H9 (cell line): ENCODE data around the gene IRF2. TPM values are rescaled to one million over a fixed set of nuclear protein-coding genes. Genes with fewer than 3 reads are reported as not detected.

Source experiments
- DNase-seq: peaks from one replicate; pipeline ENCODE4 v3.0.0-alpha.2; 2017
- H2AFZ ChIP-seq: one replicate; pipeline ENCODE4 v1.6.1; 2013; ENCODE audit warnings: mild to moderate bottlenecking, low read length, control low read depth, moderate library complexity
- H2AK5ac ChIP-seq: 2 replicates; pipeline ENCODE4 v1.6.1; 2013; ENCODE audit warnings: low read length, control low read depth, mixed read lengths; ENCODE audit not compliant: insufficient read length
- H2BK120ac ChIP-seq: one replicate; pipeline ENCODE4 v1.6.1; 2013; ENCODE audit warnings: low read depth, mild to moderate bottlenecking, low read length, control low read depth, inconsistent platforms; ENCODE audit not compliant: poor library complexity, severe bottlenecking
- H2BK12ac ChIP-seq: 2 replicates; pipeline ENCODE4 v1.6.1; 2013; ENCODE audit warnings: low read length, control low read depth, mixed read lengths, low read depth; ENCODE audit not compliant: insufficient read length
- H2BK15ac ChIP-seq: 2 replicates; pipeline ENCODE4 v1.6.1; 2013; ENCODE audit warnings: low read depth, low read length, control low read depth
- H2BK20ac ChIP-seq: one replicate; pipeline ENCODE4 v1.6.1; 2013; ENCODE audit warnings: low read depth, mild to moderate bottlenecking, low read length, control low read depth, inconsistent platforms; ENCODE audit not compliant: poor library complexity, severe bottlenecking
- H2BK5ac ChIP-seq: 2 replicates; pipeline ENCODE4 v1.6.1; 2013; ENCODE audit warnings: low read length, control low read depth, mixed read lengths; ENCODE audit not compliant: insufficient read length
- H3K14ac ChIP-seq: 2 replicates; pipeline ENCODE4 v1.6.1; 2013; ENCODE audit warnings: low read length, control low read depth; ENCODE audit not compliant: insufficient read depth
- H3K18ac ChIP-seq: 2 replicates; pipeline ENCODE4 v1.6.1; 2013; ENCODE audit warnings: low read depth, mild to moderate bottlenecking, mixed read lengths, low read length, control low read depth; ENCODE audit not compliant: insufficient read length
- H3K23ac ChIP-seq: 2 replicates; pipeline ENCODE4 v1.6.1; 2013; ENCODE audit warnings: low read length, control low read depth, mixed read lengths, low read depth; ENCODE audit not compliant: insufficient read length
- H3K23me2 ChIP-seq: 2 replicates; pipeline ENCODE4 v1.6.1; 2013; ENCODE audit warnings: low read depth, mild to moderate bottlenecking, mixed read lengths, low read length, control low read depth; ENCODE audit not compliant: insufficient read length, poor library complexity, severe bottlenecking
- H3K27ac ChIP-seq: 2 replicates; pipeline ENCODE4 v1.5.1; 2013; ENCODE audit warnings: low read length, control low read depth, mixed read lengths, low read depth; ENCODE audit not compliant: insufficient read length
- H3K27me3 ChIP-seq: 2 replicates; pipeline ENCODE4 v1.6.1; 2013; ENCODE audit warnings: low read length, control low read depth, inconsistent platforms; ENCODE audit not compliant: insufficient read depth
- H3K4ac ChIP-seq: 2 replicates; pipeline ENCODE4 v1.6.1; 2013; ENCODE audit warnings: low read depth, mild to moderate bottlenecking, control low read depth, inconsistent platforms, low read length, moderate library complexity
- H3K4me1 ChIP-seq: 2 replicates; pipeline ENCODE4 v1.6.1; 2013; ENCODE audit warnings: low read length, control low read depth, inconsistent platforms; ENCODE audit not compliant: insufficient read depth
- H3K4me2 ChIP-seq: 2 replicates; pipeline ENCODE4 v1.6.1; 2013; ENCODE audit warnings: low read length, control low read depth, mixed read lengths; ENCODE audit not compliant: insufficient read length, insufficient read depth
- H3K56ac ChIP-seq: 2 replicates; pipeline ENCODE4 v1.6.1; 2013; ENCODE audit warnings: low read depth, mild to moderate bottlenecking, mixed read lengths, low read length, control low read depth; ENCODE audit not compliant: insufficient read length
- H3K79me1 ChIP-seq: 2 replicates; pipeline ENCODE4 v1.6.1; 2013; ENCODE audit warnings: low read depth, mild to moderate bottlenecking, moderate library complexity, low read length, control low read depth, inconsistent platforms; ENCODE audit not compliant: insufficient read depth, poor library complexity, severe bottlenecking
- H3K79me2 ChIP-seq: 2 replicates; pipeline ENCODE4 v1.6.1; 2013; ENCODE audit warnings: low read length, control low read depth, inconsistent platforms; ENCODE audit not compliant: insufficient read depth
- H3K9ac ChIP-seq: 2 replicates; pipeline ENCODE4 v1.6.1; 2013; ENCODE audit warnings: low read length, control low read depth, mixed read lengths; ENCODE audit not compliant: insufficient read length; ENCODE audit errors: extremely low read depth
- H3K9me3 ChIP-seq: one replicate; pipeline ENCODE4 v1.6.1; 2013; ENCODE audit warnings: low read depth, low read length, inconsistent platforms; ENCODE audit not compliant: control insufficient read depth
- H3T11ph ChIP-seq: one replicate; pipeline ENCODE4 v1.6.1; 2013; ENCODE audit warnings: mild to moderate bottlenecking, low read length, control low read depth, inconsistent platforms
- H4K20me1 ChIP-seq: one replicate; pipeline ENCODE4 v1.6.1; 2013; ENCODE audit not compliant: control insufficient read depth, insufficient read length, insufficient read depth
- H4K5ac ChIP-seq: 2 replicates; pipeline ENCODE4 v1.6.1; 2013; ENCODE audit warnings: low read depth, mild to moderate bottlenecking, mixed read lengths, low read length, control low read depth; ENCODE audit not compliant: insufficient read length
- H4K8ac ChIP-seq: replicated peaks from 2 replicates; pipeline ENCODE4 v1.6.1; 2013; ENCODE audit warnings: low read length, control low read depth, mixed read lengths, low read depth; ENCODE audit not compliant: insufficient read length
- H4K91ac ChIP-seq: 2 replicates; pipeline ENCODE4 v1.6.1; 2013; ENCODE audit warnings: low read depth, mild to moderate bottlenecking, moderate library complexity, mixed read lengths, low read length, control low read depth; ENCODE audit not compliant: insufficient read length
- H3K27ac Mint-ChIP-seq, 3 experiments: 2 replicates in 2 of 3; 3 replicates in 1 of 3; pipeline ENCODE4 v1.8.0; 2020 to 2021; ENCODE audit warnings: mixed read lengths in 3 of 3, mild to moderate bottlenecking in 1 of 3, moderate library complexity in 1 of 3
- H3K27me3 Mint-ChIP-seq: 2 replicates; pipeline ENCODE4 v1.8.0; 2021; ENCODE audit warnings: low read depth, mild to moderate bottlenecking, moderate library complexity, mixed read lengths
- H3K36me3 Mint-ChIP-seq, 3 experiments: 2 replicates in 2 of 3; 3 replicates in 1 of 3; pipeline ENCODE4 v1.8.0; 2020 to 2021; ENCODE audit warnings: low read depth in 3 of 3, mixed read lengths in 3 of 3; ENCODE audit not compliant: insufficient read depth in 1 of 3
- H3K4me1 Mint-ChIP-seq, 2 experiments: 2 replicates each; pipeline ENCODE4 v1.8.0; 2020; ENCODE audit warnings: mixed read lengths in 2 of 2
- H3K4me3 Mint-ChIP-seq, 2 experiments: 2 replicates in 1 of 2; 3 replicates in 1 of 2; pipeline ENCODE4 v1.8.0; 2020 to 2021; ENCODE audit warnings: mild to moderate bottlenecking in 2 of 2, mixed read lengths in 2 of 2, moderate library complexity in 1 of 2
- H3K9me3 Mint-ChIP-seq, 2 experiments: 2 replicates in 1 of 2; 3 replicates in 1 of 2; pipeline ENCODE4 v1.8.0; 2020; ENCODE audit warnings: mild to moderate bottlenecking in 2 of 2, mixed read lengths in 2 of 2, moderate library complexity in 1 of 2
- total RNA-seq: library from RNA; stranded (reverse); gene quantifications from 2 replicates; pipeline ENCODE4 v1.2.1, GENCODE V29; 2021
- TF ChIP-seq, protein P1 (sequence below): fragments of 200-600 bp; sonication (generic); conservative IDR thresholded peaks from 3 replicates; pipeline ENCODE4 v1.8.0; 2021; ENCODE audit warnings: antibody characterized with exemption, mild to moderate bottlenecking

IRF2 gene
- total RNA-seq, 1 experiment from 2014 or later: 13.5 TPM

GRCh38 chr4:184451726-184452125 is 22.6 kb downstream of the IRF2 start:
- TF ChIP-seq, protein P1, sequence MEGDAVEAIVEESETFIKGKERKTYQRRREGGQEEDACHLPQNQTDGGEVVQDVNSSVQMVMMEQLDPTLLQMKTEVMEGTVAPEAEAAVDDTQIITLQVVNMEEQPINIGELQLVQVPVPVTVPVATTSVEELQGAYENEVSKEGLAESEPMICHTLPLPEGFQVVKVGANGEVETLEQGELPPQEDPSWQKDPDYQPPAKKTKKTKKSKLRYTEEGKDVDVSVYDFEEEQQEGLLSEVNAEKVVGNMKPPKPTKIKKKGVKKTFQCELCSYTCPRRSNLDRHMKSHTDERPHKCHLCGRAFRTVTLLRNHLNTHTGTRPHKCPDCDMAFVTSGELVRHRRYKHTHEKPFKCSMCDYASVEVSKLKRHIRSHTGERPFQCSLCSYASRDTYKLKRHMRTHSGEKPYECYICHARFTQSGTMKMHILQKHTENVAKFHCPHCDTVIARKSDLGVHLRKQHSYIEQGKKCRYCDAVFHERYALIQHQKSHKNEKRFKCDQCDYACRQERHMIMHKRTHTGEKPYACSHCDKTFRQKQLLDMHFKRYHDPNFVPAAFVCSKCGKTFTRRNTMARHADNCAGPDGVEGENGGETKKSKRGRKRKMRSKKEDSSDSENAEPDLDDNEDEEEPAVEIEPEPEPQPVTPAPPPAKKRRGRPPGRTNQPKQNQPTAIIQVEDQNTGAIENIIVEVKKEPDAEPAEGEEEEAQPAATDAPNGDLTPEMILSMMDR: no peak
- no peak overlapping the region for H3K18ac ChIP-seq
- no peak overlapping the region for H3K9ac ChIP-seq
- H3K56ac ChIP-seq: no peak overlapping the region
- no peak overlapping the region for H2BK5ac ChIP-seq
- H3K4me3 Mint-ChIP-seq: no peak overlapping the region
- no peak overlapping the region for H4K5ac ChIP-seq
- H2AK5ac ChIP-seq: no peak overlapping the region
- peak overlapping the region in 2 of 3 experiments; percentile 76 to 83; a peak in 4 of 7 replicates for H3K27ac Mint-ChIP-seq
- H3K79me1 ChIP-seq: peaks cover 10% of the 10 kb centered on the region
- H3K4ac ChIP-seq: no peak overlapping the region
- no peak for DNase-seq
- H3K9me3 ChIP-seq: no peaks in the 10 kb centered on the region
- peaks cover 3% of the 10 kb centered on the region for H3K23me2 ChIP-seq
- H3K14ac ChIP-seq: no peak overlapping the region
- H2BK15ac ChIP-seq: no peak overlapping the region
- no peaks in the 10 kb centered on the region for H4K20me1 ChIP-seq
- no peak overlapping the region for H3T11ph ChIP-seq
- H2BK12ac ChIP-seq: no peak overlapping the region
- no peak overlapping the region for H3K4me2 ChIP-seq
- no peak overlapping the region for H4K8ac ChIP-seq
- peaks cover 0 to 5% (median 2%) of the 10 kb centered on the region in 3 experiments; a peak in 2 of 7 replicates for H3K36me3 Mint-ChIP-seq
- no peak overlapping the region for H3K27ac ChIP-seq
- peaks cover 70 to 71% of the 10 kb centered on the region in 2 experiments for H3K4me1 Mint-ChIP-seq
- H3K27me3 Mint-ChIP-seq: no peaks in the 10 kb centered on the region
- H3K9me3 Mint-ChIP-seq: no peaks in the 10 kb centered on the region
- no peak overlapping the region for H4K91ac ChIP-seq
- H2AFZ ChIP-seq: no peak overlapping the region
- H3K23ac ChIP-seq: no peak overlapping the region
- no peak overlapping the region for H2BK20ac ChIP-seq
- no peaks in the 10 kb centered on the region for H3K27me3 ChIP-seq
- peaks cover 7% of the 10 kb centered on the region; the same call in 1 of the 2 replicates for H3K79me2 ChIP-seq
- peaks cover 32% of the 10 kb centered on the region for H3K4me1 ChIP-seq
- peak overlapping the region; percentile 2 for H2BK120ac ChIP-seq
